ENCODE results near the gene SARDH.

DNA sequence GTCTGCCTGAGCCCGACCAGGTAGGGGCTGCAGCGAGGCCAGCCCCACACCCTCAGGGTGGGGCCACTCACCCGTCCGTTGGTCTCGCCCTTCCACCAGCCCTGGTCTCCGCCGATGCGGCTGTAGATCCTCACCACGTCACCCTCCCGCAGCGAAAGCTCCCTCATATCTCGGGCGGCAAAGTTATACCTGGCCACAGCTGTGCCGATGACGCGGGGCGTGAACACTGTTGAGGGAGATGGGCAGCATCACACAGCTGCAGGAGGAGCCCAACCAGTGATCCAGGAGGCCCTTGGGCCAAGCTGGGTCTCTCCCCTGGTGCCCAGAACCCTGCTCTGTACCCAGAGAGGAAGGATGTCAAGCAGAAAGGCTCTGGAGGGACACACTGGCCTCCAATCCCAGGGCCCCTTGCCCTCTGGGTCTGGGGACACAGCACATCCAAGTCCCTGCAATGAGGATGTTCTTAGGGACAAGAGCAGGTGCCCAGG lies 30.3 kb upstream of the SARDH start:
- TF ChIP-seq, protein P1, sequence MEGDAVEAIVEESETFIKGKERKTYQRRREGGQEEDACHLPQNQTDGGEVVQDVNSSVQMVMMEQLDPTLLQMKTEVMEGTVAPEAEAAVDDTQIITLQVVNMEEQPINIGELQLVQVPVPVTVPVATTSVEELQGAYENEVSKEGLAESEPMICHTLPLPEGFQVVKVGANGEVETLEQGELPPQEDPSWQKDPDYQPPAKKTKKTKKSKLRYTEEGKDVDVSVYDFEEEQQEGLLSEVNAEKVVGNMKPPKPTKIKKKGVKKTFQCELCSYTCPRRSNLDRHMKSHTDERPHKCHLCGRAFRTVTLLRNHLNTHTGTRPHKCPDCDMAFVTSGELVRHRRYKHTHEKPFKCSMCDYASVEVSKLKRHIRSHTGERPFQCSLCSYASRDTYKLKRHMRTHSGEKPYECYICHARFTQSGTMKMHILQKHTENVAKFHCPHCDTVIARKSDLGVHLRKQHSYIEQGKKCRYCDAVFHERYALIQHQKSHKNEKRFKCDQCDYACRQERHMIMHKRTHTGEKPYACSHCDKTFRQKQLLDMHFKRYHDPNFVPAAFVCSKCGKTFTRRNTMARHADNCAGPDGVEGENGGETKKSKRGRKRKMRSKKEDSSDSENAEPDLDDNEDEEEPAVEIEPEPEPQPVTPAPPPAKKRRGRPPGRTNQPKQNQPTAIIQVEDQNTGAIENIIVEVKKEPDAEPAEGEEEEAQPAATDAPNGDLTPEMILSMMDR (IDR thresholded peaks at IDR 0.05), result no peak
- no peak for TF ChIP-seq POLR2A (IDR thresholded peaks at IDR 0.05)

All from heart left ventricle (tissue), 13 donors.